NCI-H226 (cell line): Measurements from ENCODE around the gene DCAF12L2.
"Not testable (repeated sequence)": the region's sequence is repeated elsewhere in the genome, so short reads cannot be mapped to it uniquely, and the experiment has no call there.

Experiments used
- DNase-seq: peaks from one replicate; pipeline ENCODE4 v3.0.0-alpha.2; 2015

The DCAF12L2 gene

DNA sequence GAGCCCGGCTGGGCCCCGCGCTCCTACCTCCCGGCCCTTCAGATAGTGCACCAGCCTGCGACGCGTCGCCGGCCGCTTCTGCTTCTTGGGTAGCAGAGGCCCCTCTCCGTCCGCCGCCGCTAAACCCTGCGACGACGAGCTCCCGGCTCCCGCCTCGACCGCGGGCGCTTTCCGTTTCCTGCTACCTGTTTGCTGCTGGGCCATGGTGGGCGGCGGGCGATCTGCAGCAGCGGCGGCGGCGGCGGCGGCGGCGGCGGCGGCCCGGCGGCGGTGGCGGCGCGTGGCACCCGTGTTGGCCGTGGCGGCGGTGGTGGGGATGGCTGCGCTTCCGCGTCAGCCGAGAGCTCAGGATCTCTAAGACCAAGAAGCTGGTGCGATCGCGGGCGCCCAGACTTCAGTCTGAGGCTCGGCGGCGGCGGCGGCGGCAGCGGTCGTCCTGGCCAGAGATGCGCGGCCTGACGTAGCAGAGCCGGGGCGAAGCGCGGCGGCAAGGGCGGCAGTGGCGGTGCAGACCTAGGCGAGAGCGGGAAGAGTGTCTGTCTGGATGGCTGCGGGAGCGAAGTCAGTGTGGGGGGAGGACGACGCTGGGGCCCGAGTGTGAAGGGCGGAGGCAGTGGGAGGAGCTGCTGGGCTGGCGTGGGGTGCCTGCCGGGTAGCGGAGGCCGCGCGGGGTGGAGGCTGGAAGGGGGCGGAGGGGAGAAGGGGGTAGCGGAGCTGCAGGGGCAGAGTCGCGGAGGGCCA, at the start of gene DCAF12L2:
TSS of gene DCAF12L2 (minus strand) at position 569 of the 741 bp plus-strand sequence. CDS start at position 204, 365 bp downstream.
- DNase-seq, result no peak

DNA sequence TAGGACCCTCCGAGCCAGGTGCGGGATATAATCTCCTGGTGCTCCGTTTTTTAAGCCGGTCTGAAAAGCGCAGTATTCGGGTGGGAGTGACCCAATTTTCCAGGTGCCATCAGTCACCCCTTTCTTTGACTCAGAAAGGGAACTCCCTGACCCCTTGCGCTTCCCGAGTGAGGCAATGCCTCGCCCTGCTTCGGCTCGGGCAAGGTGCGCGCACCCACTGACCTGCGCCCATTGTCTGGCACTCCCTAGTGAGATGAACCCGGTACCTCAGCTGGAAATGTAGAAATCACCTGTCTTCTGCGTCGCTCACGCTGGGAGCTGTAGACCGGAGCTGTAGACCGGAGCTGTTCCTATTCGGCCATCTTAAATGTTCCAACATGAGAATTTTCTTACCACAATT, 24.8 kb upstream of the DCAF12L2 start:
- not testable (repeated sequence) for DNase-seq

DNA sequence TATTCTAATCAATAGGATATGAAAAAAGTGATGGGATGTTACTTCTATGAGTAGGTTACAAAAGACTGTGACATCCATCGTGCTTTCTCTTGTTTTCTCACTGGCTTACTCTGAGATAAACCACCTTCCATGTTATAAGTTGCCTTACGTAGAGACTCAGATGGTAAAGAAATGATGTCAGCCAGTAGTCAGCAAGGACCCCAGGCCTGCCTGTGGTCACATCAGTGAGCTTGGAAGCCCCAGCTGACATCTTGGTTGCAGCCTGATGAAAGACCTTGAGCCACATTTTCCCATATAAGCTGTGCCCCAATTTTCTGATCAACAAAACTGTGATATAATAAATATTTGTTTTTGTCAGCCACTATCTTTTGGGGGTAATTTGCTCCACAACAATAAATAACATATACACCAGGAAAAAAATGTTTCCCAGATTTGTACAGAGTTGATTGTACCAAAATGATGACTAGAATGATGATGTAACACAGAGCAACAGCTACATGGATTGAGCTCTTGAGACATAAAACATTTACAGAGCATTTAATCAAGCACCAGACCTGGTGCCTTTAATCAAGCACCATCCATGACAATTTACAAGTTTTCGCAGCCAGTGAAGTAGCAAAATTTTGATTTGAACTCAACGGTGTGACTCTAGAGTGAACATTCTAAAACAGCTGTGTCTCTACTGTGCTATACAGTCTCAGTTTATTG, 11.2 kb upstream of the DCAF12L2 start:
- DNase-seq, result no peak

DNA sequence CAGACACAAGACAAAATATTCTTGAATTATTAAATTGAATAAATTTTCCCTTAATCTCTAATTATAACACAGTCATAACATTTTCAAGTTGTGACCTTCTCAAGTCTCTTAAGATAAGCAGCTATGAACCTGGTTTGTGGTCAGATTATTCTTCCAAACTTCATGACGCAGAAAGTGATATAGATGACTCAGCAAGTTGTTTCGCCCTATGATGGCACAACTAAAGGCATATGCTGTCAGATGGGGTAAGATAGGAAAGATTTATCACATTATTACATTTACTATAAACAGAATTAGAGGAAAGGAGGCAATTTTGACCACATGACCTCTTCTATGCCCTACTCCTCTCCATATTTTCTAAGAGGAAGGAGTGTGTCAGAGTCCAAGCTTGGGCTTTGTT, 4.6 kb upstream of the DCAF12L2 start:
- no peak for DNase-seq

DNA sequence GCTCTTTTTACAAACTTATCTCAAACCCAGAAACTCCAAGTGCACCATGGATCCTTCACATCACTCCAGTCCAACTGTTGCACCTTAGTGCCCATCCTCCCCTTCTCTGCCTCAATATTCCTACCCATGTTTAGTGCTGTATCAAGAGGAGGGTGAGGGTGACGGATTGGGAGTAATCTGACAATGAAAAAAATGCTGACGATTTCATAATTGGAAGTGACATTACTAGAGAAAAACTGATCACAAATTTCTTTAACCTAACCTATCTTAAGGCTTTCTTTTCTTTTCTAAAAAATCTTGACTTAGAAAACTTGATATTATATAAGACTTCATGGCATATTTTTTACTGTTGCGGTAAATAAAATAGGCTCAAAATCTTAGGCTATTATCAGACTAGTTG, 1.5 kb upstream of the DCAF12L2 start:
- no peak for DNase-seq

DNA sequence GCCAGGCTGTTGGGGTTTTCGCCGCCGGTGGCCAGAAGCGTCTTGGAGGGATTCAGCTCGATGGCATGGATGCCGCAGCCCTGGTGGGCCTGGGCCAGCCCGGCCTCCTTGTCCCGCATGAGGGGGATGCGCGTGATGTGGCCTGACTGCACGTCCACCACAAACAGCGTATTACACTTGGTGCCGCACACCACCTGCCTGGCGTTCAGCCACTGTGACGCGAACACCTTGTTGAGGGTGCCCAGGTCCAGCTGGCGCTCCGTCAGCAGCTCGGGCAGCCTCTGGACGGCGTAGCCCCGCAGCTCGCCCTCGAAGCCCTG, 728 bp downstream of the DCAF12L2 start:
- no peak for DNase-seq

DNA sequence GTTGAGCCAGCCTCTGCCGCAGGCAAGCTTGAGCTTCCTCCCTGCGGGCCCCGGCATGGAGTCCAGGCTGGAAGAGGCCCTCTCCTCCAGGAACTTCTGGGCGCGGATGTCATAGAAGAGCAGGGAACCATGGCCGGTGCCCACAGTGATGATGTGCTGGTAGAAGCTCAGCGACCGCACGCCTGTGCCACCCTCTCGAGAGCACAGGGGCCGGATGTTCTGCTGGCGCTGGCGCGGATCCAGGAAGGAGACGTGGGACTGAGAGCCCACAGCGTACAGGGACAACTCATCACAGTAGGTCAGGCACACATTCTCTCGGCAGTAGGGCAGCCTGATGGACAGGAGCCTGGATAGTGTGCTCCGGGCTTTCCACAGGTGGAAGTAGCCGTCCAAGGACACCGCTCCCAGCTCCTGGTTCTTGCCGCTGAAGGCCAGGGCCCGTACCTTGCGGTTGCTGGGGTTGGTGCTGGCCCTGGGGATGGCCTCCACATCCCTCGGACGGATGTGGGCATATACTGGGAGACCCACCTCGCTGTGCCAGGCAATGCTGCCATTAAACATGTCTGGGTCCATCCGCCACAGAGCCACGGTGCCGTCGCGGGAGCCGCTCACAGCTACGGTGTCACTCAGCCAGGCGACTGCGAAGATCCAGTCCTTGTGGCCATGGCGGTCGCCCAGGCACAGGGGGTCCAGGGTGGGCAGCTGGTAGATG, 1.2 kb downstream of the DCAF12L2 start:
- no peak for DNase-seq

DNA sequence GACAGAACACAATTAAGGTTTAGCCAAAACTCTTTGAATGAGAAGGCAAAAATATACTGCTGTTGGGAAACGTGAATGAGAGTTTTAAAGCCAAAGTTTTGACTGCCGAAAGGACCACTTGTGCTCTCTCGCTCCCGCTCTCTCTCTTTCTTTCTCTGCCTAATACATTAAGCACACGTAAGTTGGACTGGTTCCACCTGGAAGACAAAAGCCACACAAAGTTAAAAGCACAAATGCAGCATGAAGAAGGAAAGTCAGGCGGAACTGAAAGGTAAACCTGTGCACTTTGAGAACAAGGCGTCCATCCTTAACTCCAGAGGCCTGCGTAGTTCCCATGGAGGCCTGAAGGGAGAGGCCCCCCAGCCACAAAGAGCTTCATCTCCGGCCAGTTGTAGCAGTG, 1.9 kb downstream of the DCAF12L2 start:
- no peak for DNase-seq

DNA sequence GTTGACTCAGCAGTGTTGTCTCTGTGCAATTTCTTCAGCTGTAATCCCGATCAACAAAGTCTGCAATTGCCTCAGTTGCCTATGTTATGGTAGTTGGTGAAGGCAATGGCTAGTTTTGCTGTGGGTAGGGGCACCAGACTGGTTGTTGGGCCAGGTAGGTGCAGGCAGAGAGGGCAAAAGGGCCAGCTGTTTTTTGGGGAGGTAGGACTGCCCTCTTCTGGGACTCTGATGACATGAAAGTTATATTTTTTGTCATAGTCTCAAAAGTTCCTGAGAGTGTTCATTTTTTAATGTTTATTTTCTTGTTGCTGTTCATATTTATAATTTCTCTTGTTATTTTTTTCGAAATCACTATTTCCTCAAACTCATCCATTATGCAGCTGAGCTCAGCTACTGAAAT, 25.1 kb downstream of the DCAF12L2 start:
- DNase-seq, result no peak

DNA sequence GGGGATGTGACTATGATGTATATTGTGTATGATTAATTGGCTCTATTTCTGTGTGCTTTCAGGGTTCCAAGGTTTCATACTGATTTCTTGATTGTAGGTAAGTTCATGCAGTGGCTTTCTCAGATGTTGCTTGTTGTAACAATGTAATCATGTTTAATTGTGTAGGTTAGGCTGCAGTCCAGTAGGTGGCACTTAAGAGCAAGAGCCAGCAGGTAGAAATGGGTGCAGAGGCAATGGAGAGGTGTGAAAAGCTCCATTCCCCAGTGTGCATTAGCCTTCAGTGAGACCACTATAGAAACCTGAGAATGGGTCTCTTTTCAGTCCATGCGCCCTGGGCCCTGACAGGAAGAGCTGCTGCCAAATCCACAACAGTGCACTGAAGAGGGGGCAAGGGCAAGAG, 28.2 kb downstream of the DCAF12L2 start:
- DNase-seq, result no peak

DNA sequence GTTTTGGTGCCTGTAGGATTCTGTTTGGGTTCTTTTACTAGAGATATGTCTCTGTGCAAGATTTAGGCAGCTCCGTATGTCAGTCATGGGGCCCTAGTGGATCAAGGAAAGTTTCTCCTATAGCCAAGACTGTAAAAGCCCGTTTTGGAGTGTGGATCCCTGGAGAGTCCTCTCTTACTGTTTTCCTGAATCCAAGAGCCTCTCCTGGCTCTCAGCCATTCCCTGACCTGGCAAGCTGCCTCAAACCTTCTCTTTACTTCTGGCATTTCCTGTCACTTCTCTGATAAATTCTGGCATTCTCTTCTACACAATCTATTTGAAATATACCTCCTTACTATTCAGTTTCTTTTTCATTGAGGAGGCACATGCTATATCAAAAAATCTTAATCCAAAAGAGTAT, 41.4 kb downstream of the DCAF12L2 start:
- no peak for DNase-seq
